Stimulated activated memory B cell treated with anti-CD40 and anti-IgM and Interleukin-4, amounts not matched to agents 10 μg/mL and 1 μg/mL and 100 μg/mL, for 72 hours (primary cell): ENCODE data around the gene TP53I11.

Experiments
- ATAC-seq: fragments of 150-1000 bp; cut with Tn5 transposase; 2 replicates; pipeline ENCODE4 v1.10.0; 2021
- H3K27ac Mint-ChIP-seq: one replicate; pipeline ENCODE4 v1.8.0; 2022; ENCODE audit warnings: mild to moderate bottlenecking, mixed read lengths
- H3K27me3 Mint-ChIP-seq: one replicate; pipeline ENCODE4 v1.8.0; 2022; ENCODE audit warnings: mixed read lengths
- H3K36me3 Mint-ChIP-seq: one replicate; pipeline ENCODE4 v1.8.0; 2022; ENCODE audit warnings: mixed read lengths
- H3K4me1 Mint-ChIP-seq: one replicate; pipeline ENCODE4 v1.8.0; 2022; ENCODE audit warnings: mixed read lengths
- H3K4me3 Mint-ChIP-seq: one replicate; pipeline ENCODE4 v1.8.0; 2022; ENCODE audit warnings: mild to moderate bottlenecking, moderate library complexity, mixed read lengths
- H3K9me3 Mint-ChIP-seq: one replicate; pipeline ENCODE4 v1.8.0; 2022; ENCODE audit warnings: mixed read lengths

Gene TP53I11

DNA sequence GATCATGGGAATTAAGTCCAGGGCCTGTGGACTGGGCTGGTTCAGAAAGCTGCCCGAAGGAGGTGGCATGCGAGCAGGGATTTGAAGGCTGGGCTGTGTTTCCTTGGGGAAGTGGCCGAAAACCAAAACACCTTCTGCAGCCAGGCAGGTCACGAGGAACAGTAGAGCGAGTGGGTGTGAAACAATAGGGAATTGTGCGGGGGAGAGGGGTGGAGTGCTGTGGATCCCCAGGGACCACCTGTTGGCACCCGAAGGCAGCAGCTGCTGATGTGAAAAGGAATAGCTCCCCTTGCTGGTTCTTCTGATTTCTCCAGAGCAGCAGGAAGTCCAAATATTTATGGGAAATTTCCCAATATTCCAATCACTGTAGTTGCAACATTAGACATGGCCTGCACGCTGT is 24.6 kb downstream of the TP53I11 start:
- Mint-ChIP-seq H3K4me1 (peaks cover 9% of the 10 kb centered on the region), H3K36me3 (no peaks in the 10 kb centered on the region), H3K27me3 (peaks cover 8% of the 10 kb centered on the region), H3K27ac (no peak overlapping the region), H3K9me3 (no peaks in the 10 kb centered on the region), H3K4me3 (no peak overlapping the region)
- ATAC-seq, result no peak

DNA sequence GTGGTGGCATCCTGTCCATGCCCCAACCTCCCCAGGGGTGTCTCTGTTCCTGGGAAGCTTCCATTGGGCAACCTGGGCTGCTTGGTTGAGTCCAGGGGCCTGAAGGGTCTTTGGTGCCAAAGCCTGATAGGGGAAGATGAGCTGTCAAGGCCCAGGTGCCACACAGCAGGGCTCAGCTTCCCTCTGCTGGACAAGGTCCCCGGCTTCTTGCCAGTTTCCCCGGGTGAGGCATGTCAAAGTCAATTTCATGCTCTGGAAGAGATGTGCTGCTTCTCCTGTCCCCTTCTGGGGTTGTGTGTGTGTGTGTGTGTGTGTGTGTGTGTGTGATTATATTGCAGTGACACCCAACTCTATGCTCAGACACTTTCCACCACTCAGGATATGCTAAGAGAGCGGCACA is 26.9 kb downstream of the TP53I11 start:
- H3K9me3 Mint-ChIP-seq, result no peaks in the 10 kb centered on the region
- peaks cover 8% of the 10 kb centered on the region for H3K27me3 Mint-ChIP-seq
- no peak overlapping the region for H3K27ac Mint-ChIP-seq
- H3K4me3 Mint-ChIP-seq, result no peak overlapping the region
- no peaks in the 10 kb centered on the region for H3K36me3 Mint-ChIP-seq
- H3K4me1 Mint-ChIP-seq, result peaks cover 9% of the 10 kb centered on the region
- no peak for ATAC-seq

DNA sequence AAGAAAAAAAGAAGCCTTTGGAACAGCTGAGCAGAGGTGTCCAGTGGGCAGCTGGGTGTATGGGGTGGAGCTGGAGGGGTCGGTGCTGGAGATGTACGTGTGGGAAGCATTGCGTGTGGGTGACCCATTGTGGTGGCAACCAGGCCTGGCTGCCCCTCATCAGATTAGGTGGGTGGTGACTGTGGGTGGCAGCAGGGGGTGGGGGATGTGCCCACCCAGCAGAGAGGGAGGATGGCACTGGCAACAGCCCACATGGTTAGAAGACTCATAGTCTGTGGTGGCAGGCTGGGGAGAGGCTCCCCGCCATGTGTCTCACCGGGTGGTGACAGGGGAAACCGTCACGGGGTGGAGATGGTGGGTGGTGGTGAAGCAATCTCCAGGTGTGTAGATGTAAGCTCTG is 27.6 kb downstream of the TP53I11 start:
- Mint-ChIP-seq H3K36me3 (no peaks in the 10 kb centered on the region), H3K4me1 (peaks cover 9% of the 10 kb centered on the region), H3K4me3 (no peak overlapping the region), H3K27ac (no peak overlapping the region), H3K27me3 (peaks cover 8% of the 10 kb centered on the region), H3K9me3 (no peaks in the 10 kb centered on the region)
- no peak for ATAC-seq

DNA sequence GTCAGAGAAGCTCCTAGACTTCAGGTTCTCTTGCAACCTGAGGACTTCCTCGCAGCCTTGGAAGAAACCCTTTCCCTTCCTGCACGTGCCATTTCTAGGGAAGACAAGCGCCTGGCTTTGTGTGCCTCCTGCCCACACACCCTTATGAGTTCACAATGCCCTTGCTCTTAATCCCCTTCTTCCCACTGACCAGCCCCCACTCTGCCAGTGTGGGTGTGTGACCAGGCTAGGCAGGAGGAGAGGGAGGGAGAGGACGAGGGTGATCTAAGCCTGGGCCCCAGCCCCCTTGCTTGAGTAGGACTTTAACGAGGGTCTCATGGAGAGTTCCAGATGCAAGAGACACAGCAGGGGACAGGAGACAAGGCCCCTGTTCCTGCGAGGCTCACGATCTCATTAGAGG is 30.2 kb downstream of the TP53I11 start:
- H3K9me3 Mint-ChIP-seq, result no peaks in the 10 kb centered on the region
- ATAC-seq, result no peak
- H3K27ac Mint-ChIP-seq, result no peak overlapping the region
- H3K27me3 Mint-ChIP-seq, result no peaks in the 10 kb centered on the region
- H3K36me3 Mint-ChIP-seq, result no peaks in the 10 kb centered on the region
- no peak overlapping the region for H3K4me3 Mint-ChIP-seq
- peaks cover 19% of the 10 kb centered on the region for H3K4me1 Mint-ChIP-seq

DNA sequence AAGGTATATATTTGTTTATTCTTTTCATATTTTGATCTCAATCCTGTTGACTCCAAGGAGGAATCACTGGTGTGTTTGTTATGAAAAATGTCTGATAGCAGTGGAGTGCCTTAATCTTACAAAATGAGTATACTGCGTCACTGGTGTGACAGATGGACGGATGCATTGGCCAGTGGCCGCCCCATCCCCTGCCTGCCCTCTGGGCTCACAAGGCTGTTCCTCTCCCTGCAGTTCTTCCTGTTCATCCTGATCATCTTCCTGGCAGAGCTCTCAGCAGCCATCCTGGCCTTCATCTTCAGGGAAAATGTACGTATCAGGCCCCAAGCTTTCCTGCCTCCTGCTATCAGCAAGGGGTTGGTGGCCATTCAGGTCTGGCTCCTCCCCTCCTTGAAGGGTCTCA is 32.9 kb downstream of the TP53I11 start:
- no peak for ATAC-seq
- no peaks in the 10 kb centered on the region for H3K9me3 Mint-ChIP-seq

DNA sequence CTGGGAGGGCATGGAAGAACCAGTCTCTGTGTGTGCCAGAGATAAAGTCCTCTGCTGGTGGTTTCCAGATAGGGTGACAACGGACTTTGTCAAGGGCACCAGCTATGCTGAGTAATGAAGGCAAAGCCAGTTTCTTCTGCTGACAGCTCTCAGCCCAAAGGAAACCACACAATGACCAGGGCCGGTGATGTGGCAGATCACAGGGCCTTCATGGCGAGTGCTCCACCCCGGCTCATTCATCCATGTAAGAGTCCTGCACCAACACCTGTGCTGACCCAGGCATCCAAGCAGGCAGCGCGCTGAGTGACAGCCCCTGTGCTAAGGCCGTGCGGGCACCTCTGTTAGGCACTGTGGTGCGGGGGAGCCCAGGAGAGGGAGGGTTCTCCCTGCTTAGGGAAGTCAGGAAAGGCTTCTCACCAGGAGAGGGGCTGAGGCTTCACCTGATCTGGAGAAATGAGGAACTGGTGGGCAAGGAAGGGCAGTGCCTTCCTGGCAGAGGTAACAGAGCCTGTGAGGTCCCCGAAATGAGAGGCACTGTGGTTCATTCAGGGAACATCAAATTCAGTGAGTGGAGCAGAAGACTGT is 33.8 kb downstream of the TP53I11 start:
- H3K27ac Mint-ChIP-seq, result no peak overlapping the region
- no peak overlapping the region for H3K4me3 Mint-ChIP-seq
- H3K36me3 Mint-ChIP-seq, result no peaks in the 10 kb centered on the region
- peak; percentile 22 for ATAC-seq
- no peaks in the 10 kb centered on the region for H3K9me3 Mint-ChIP-seq
- peaks cover 7% of the 10 kb centered on the region for H3K27me3 Mint-ChIP-seq
- peaks cover 32% of the 10 kb centered on the region for H3K4me1 Mint-ChIP-seq

More for the DNA sequence above, 32.9 kb downstream of the TP53I11 start:
- H3K36me3 Mint-ChIP-seq, result no peaks in the 10 kb centered on the region
- no peaks in the 10 kb centered on the region for H3K27me3 Mint-ChIP-seq
- H3K27ac Mint-ChIP-seq, result no peak overlapping the region
- H3K4me3 Mint-ChIP-seq, result no peak overlapping the region
- peaks cover 25% of the 10 kb centered on the region for H3K4me1 Mint-ChIP-seq

DNA sequence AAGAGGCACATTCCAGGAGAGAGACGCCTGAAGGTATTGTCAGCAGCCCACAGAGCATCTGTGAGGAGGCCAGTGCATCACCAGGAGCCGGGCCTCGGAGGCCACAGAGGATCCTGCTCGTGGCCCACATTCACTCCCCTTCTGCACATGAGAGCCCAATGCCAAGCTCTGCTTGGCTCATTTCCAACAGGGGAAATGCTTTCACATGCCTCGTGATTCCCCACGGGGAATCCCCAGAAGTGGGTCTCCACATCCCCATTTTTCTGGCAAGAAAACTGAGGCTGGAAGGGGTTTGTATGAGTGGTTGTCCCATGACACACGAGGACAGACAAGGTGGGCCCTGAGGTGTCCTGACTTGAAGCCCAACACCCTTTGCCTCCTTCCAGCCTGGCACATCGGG is 34.4 kb downstream of the TP53I11 start:
- Mint-ChIP-seq H3K9me3 (no peaks in the 10 kb centered on the region), H3K4me3 (no peak overlapping the region), H3K4me1 (peaks cover 36% of the 10 kb centered on the region), H3K36me3 (no peaks in the 10 kb centered on the region), H3K27ac (no peak overlapping the region), H3K27me3 (peaks cover 9% of the 10 kb centered on the region)
- no peak for ATAC-seq

DNA sequence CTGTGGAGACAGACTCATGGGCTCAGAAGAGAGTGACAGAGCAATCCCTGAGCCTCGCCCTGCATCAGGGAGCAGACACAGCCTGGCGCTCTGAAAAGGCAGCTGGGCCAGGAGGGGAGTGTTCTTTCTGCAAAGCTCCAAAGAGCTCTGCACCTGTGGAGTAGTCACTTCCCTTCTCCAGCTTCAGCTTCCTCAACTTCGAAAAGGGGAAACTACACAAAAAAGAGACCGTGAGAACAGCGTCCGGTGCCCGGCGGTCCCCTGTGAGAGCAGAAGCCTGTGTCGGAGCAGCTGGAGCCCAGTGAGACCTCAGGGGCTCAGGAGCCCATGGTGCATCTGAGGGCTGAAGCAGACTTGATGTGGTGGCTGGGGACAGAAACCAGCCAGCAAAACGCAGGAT is 35.1 kb downstream of the TP53I11 start:
- Mint-ChIP-seq H3K9me3 (no peaks in the 10 kb centered on the region), H3K36me3 (no peaks in the 10 kb centered on the region), H3K27me3 (peaks cover 9% of the 10 kb centered on the region), H3K4me1 (peaks cover 44% of the 10 kb centered on the region), H3K4me3 (no peak overlapping the region), H3K27ac (peak overlapping the region; percentile 13)
- peak; percentile 44 for ATAC-seq

DNA sequence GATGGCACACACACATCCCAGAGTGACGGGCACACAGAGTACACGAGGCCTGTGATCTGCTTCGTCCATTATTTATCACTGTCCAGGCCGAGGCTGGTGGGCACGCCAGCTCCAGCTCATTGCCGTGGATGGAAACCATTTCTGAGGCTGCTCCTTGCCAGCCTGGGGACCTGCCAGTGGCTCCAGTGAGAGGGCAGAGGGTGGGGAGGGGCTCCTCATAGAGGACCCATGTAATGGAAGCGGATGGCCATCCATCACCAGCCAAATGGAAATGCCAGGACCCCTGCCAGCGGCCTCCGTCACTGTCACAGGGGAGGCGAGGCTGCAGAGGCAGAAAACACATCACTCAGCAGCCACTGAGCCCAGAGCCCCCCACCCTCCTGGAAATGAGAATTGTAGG is 35.7 kb downstream of the TP53I11 start:
- Mint-ChIP-seq H3K27me3 (peaks cover 9% of the 10 kb centered on the region), H3K36me3 (no peaks in the 10 kb centered on the region), H3K9me3 (no peaks in the 10 kb centered on the region), H3K27ac (no peak overlapping the region), H3K4me3 (no peak overlapping the region), H3K4me1 (peaks cover 44% of the 10 kb centered on the region)
- ATAC-seq, result no peak

DNA sequence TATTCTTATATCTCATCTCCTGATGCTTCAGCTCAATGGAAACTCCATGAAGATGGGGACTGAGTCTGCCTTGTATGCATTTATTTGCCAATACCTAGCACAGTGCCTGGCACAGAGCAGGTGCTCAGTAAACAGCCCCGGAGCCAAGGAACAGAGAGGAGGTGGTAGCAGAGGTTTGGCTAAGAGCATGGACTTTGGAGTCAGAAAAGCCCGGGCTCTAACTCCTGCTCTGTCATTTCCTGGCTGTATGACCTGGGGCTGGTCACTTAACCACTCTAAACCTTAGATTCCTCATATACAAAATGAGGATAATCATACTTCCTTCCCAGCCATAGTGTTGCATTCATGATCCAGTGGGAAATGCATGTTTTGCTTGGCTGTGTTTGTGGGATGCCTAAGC is 36.6 kb downstream of the TP53I11 start:
- no peak overlapping the region for H3K27ac Mint-ChIP-seq
- no peak overlapping the region for H3K4me3 Mint-ChIP-seq
- ATAC-seq, result no peak
- peaks cover 9% of the 10 kb centered on the region for H3K27me3 Mint-ChIP-seq
- H3K4me1 Mint-ChIP-seq, result peaks cover 44% of the 10 kb centered on the region
- H3K36me3 Mint-ChIP-seq, result no peaks in the 10 kb centered on the region
- H3K9me3 Mint-ChIP-seq, result no peaks in the 10 kb centered on the region

DNA sequence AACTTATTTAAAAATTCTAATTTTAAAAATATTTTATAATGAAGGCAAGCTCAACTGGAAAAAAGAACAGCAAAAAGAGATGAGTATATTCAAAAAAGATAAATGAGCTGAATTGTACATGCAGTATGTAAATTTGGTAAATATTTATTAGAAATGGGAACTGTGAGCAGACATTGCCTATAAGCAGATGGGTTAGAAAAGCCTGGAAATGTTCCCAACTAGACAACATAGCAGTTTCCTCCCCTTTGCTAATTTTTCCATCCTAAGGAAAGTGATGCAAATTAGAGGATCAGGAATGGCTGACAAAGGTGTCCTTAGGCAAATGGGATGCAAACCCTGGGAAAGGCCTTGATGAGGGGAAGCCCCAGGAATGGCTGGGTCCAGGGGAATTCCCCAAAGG is 37.2 kb downstream of the TP53I11 start:
- H3K27ac Mint-ChIP-seq, result no peak overlapping the region
- peaks cover 44% of the 10 kb centered on the region for H3K4me1 Mint-ChIP-seq
- H3K36me3 Mint-ChIP-seq, result no peaks in the 10 kb centered on the region
- H3K4me3 Mint-ChIP-seq, result no peak overlapping the region
- H3K27me3 Mint-ChIP-seq, result peaks cover 9% of the 10 kb centered on the region
- H3K9me3 Mint-ChIP-seq, result no peaks in the 10 kb centered on the region
- ATAC-seq, result no peak

DNA sequence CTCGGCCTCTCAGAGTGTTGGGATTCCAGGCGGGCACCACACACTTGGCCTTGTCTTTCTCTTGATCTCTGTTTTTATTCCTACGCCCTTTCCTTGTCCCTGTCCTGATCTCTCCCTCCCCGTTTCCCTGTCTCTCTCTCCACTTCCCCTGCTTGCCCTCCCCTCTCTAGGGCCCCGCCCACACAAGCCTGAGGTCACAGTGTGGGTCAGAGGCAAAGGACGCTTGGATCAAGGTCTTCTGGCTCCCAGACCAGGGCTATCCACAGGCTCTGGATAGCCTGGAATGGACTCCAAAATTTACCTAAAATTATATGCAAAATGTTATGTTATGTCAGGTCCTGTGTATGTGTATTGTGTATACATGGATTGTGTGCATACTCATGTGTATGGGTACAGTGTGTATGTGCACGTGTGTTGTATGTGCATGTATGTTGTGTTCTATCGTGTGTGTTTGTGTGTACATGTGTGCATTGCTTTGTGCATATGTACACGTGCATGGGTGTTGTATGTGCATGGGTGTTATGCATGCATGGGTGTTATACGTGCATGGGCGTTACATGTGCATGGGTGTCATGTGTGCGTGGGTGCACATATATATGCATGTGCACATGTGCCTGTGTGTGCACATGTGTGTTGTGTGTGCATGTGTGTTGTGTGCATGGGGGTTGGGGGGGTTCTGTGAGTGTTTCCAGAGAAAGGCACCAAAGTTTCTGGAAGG is 38.3 kb downstream of the TP53I11 start:
- no peak for ATAC-seq
- Mint-ChIP-seq H3K27me3 (peaks cover 13% of the 10 kb centered on the region), H3K27ac (no peak overlapping the region), H3K4me3 (no peak overlapping the region), H3K9me3 (no peaks in the 10 kb centered on the region), H3K36me3 (no peaks in the 10 kb centered on the region), H3K4me1 (peaks cover 43% of the 10 kb centered on the region)

DNA sequence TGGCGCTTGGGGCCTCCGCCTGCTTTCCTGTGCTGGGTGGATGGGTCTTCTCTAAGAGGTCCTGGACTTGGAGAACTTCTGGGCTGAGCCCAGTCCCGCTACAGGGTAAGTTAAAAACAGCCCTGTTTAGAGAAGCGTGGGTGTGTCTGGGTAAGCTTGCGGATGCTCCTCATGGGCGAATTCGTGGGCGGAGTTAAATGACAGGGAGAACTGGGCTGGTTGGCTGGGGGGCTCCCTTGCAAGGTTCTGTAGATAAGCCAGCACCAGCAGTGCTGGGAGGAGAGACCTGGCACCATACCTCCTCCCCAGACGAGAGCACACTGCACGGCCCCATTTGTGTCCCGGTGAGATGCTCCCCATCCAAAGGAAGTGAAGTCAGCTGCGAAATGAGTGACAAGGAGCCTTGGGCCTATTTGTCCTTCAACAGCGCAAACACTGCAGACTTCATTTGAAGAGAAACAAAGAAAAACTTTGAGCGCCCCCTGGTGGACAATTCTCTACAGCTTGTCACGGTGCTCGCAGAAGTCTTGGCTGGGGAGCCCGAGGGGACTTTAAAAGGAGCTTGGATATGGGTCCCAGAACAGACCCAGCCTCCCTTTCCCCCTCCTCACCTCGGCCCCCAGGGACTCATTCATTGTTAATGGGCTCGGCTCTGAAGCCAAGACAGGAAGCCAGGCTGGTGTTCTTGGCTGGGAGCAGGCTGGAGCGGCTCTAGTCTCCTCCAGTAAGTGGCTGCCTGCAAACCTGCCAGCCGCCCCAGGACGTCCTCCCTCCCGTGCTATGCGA is 39.5 kb downstream of the TP53I11 start:
- peak; percentile 79 for ATAC-seq
- H3K36me3 Mint-ChIP-seq, result no peaks in the 10 kb centered on the region
- H3K9me3 Mint-ChIP-seq, result no peaks in the 10 kb centered on the region
- H3K27ac Mint-ChIP-seq, result no peak overlapping the region
- peaks cover 16% of the 10 kb centered on the region for H3K27me3 Mint-ChIP-seq
- peaks cover 33% of the 10 kb centered on the region for H3K4me1 Mint-ChIP-seq
- no peak overlapping the region for H3K4me3 Mint-ChIP-seq

DNA sequence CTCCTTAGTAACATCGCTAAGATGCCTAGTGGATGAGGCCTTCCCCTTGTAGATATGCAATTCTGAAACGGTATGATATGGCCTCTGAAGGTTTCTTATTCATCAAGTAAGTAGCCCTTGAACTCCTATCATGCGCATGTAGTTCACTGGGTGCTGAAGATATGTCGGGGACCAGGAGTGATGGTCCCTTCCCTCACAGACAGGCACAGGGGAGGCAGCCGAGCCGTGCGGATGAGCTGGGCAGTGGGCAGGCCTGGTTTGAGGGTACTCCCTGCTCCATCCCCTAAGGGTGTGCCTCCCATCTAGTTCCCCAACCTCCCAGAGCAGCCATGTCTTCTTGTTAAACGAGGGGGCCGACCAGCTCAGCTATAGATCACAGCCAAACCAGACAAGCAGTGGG is 40.1 kb downstream of the TP53I11 start:
- H3K27ac Mint-ChIP-seq, result no peak overlapping the region
- H3K9me3 Mint-ChIP-seq, result no peaks in the 10 kb centered on the region
- H3K27me3 Mint-ChIP-seq, result peaks cover 16% of the 10 kb centered on the region
- H3K4me1 Mint-ChIP-seq, result peaks cover 32% of the 10 kb centered on the region
- no peak overlapping the region for H3K4me3 Mint-ChIP-seq
- ATAC-seq, result no peak
- H3K36me3 Mint-ChIP-seq, result no peaks in the 10 kb centered on the region

DNA sequence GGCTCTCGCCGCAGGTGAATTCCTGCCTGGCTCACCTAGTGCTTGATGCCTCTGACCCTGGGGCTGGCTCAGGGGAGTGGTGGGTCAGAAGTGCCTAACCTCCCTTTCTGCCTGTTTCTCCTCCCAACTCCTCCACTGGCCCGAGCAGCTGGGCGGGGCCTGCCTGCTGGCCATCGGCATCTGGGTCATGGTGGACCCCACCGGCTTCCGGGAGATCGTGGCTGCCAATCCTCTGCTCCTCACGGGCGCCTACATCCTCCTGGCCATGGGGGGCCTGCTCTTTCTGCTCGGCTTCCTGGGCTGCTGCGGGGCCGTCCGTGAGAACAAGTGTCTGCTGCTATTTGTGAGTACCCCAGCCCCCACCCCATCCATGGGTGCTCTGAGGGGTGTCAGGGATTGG is 41.1 kb downstream of the TP53I11 start:
- Mint-ChIP-seq H3K27me3 (peaks cover 16% of the 10 kb centered on the region), H3K36me3 (no peaks in the 10 kb centered on the region), H3K9me3 (no peaks in the 10 kb centered on the region), H3K4me1 (peaks cover 31% of the 10 kb centered on the region), H3K4me3 (no peak overlapping the region), H3K27ac (no peak overlapping the region)
- no peak for ATAC-seq

DNA sequence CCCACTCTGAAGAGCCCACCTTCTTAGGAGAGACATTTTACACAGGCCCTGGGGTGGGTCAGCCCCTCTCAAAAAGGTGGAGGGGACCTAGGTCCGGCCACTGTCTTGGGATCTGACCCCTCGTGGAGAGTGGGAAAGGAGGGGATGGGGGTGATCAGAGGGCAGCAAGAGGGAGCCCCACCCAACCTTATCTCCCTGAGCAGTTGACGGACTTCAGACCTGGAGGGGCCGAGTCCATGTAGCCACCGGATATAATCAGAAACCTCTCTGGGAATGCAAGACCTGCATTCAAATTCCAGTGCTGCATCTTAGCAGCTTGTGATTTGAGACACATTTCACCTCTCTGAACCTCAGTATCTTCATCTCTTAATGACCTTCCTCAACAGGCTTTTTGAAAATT is 44.0 kb downstream of the TP53I11 start:
- Mint-ChIP-seq H3K27ac (no peak overlapping the region), H3K4me3 (no peak overlapping the region), H3K9me3 (no peaks in the 10 kb centered on the region), H3K27me3 (peaks cover 17% of the 10 kb centered on the region), H3K36me3 (no peaks in the 10 kb centered on the region), H3K4me1 (peaks cover 22% of the 10 kb centered on the region)
- ATAC-seq, result no peak
